ENCODE measurements around the gene PLXNA2.

The PLXNA2 gene

DNA sequence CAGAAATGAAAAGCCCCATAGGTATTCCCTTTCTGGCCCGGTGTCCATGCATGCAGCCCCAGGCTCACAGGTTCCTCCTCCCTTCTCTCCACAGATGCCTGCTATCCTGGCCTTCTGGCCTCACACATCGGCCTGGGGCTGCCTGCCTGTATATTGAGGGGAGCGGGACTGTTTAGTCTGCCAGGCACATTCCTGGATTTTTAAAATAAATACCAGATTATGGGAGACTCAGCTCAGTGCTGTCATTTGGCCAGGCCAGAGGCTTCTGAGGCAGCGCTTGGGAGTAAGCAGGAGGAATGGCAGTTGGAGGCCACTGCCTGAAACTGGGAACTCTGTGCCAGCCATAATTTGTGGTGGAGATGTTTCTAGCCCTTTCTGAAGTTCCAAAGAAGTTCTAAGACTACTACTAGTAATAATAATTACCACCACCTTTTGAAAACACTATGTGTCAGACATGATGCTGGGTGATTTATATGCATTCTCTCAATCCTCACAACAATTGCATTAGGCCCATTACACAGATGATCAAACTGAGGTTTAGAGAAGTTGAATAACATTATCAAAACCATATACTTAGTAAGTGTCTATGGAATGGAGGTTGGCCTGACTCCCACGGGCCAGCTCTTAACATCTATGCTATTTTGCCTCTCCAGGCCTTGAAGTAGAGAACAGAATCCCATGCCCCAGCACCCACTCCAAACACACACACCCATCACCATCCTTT, 107.6 kb downstream of the PLXNA2 start:
- DNase-seq, result no peak

DNA sequence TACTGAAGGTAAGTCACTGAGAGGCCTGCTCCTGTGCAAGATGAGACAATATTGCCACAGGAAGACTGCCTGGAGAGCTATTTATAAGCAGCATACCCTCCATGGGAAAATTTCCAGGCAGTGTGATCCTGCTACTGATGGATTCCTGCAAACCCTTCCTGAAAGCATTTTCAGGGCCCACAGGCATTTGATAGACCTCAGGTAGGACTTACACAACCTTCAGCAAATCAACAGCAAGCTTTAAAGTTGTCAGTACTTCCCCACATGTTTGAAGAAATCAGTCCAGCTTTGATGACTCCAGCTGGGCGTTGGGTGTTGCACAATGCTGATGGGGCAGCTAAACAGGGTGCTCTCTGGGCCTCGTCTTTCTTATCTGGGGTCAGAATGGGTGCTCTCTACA, 108.8 kb downstream of the PLXNA2 start:
- DNase-seq, result no peak

DNA sequence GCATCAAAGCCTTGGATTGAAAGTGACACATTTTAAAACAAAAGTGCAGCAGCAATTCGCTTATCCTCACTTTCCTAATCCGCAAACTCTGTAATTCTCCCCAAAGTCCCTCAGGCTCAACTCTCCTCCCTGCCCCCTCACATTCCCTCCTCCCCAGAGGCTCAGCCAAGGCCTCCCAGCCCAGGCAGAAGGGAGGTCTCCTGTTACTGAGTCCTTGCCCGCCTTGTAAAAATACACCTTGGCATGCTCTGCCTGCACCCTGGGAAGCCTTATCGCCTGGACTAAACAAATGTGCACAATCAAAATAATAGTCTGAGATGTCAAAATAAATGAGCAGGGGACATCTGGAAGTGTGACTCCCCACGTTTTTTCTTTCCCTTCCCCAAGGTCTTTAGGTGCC, 109.7 kb downstream of the PLXNA2 start:
- DNase-seq, result no peak

DNA sequence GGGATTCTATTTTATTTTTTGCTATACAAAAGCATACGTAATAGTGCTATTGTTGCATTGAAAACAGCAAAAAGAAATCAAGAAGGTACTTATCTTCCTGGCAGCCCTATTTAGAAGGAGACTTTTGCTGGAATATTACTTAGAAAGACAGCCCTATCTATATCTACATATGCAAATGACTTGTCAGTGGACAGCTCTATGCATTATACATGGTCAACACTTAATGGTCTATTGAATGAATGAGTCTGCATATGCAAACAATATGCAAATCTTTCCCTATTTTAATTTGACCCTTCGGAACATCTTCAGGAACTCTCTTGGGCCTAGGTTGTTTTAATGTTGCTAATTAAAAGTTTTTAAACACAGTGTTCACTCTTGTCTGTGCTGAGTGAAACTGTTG, 110.8 kb downstream of the PLXNA2 start:
- DNase-seq, result no peak

DNA sequence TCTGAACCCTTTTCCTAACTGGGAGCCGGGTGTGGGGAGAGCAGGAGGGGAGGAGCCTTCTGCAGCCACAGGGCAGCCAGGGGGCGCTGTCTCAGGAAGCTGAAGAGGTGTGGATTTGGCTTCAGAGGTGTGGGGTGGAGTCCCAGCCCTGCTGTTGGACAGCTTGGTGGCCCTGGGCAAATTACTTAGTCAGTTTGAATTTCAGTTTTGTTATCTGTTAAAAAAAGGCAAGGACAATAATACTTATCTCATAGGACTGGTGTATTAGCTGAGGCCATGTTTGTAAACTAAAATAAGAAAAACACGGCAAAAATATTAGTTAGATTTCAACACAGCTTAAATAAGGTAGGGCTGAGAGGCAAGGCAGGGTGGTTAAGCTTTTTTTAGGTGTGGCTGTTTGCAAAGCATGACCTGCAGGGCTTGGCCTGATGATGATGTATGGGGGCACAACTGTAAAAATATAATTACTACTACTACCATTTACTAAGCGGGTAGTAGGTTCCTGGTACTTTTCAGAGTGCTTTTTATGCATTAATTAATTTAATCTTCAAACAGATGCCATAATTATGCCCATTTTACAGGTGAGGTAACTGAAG, 111.8 kb downstream of the PLXNA2 start:
- no peak for DNase-seq

DNA sequence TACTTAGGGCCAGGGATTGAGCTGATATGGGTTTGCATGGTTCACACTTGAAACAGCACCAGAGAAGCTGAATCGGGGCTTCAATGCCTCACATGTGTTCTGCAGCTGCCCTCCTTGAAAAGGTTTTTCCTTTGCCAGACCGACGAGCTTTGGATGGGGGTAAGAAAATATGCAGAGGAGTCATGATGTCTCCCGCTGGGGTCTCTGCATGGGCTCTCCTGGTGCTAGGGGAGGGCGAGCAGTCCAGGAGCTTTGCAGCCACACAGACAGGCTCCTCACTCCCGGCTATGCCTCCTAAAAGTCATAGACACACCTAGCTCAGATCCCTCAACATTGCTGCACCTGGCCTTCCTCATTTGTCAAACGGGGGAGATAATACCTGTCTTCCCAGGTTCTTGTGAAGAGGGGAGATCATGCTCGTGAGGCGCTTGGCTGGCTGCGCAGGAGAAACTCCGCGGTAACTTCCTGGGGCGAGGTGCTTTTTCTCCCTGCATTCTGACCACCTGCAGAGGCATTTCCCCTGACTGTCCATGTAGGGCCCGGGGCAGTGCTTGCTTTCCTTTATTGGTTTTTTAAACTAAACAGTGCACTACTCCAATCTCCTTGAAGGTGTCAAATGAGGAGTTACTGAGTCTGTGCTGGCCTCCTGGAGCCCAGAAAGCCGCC, 112.4 kb downstream of the PLXNA2 start:
- no peak for DNase-seq

DNA sequence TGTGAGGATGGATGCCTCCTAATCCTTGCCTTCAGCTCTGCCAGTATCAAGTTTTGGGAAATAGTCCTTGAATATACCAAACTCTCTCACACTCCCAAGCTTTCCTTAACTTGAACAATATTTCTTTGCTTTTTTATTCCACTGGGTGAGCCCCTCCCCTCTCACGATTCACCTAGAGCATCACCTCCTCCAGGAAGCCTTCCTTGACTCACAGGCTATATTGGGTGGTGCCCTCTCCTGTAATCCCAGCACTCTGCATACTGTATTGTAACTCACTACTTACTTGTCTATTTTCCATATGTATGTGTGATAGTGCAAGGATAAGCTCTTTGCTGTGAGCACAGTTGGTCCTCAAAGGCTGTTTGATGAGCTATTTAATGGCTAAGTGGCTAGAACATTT, 114.7 kb downstream of the PLXNA2 start:
- no peak for DNase-seq

DNA sequence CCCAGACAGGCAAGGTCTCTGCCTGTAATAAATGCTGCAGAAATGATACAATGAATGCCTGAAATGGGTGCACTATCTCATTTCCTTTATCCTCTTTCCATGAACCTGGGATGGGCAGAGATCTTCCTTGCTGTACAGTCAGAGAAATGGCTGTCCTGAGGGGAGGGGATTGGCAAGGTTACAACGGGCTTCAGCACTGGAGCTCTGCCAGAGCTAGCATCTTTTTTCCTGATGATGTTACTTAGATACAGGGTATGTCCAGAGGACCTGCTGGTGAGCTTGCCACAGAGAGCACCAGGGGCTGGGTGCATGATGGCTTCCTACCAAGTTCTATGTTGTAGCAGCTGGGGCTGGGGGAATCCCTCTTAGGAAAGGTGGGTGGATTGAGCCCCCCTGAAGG, 115.1 kb downstream of the PLXNA2 start:
- no peak for DNase-seq

DNA sequence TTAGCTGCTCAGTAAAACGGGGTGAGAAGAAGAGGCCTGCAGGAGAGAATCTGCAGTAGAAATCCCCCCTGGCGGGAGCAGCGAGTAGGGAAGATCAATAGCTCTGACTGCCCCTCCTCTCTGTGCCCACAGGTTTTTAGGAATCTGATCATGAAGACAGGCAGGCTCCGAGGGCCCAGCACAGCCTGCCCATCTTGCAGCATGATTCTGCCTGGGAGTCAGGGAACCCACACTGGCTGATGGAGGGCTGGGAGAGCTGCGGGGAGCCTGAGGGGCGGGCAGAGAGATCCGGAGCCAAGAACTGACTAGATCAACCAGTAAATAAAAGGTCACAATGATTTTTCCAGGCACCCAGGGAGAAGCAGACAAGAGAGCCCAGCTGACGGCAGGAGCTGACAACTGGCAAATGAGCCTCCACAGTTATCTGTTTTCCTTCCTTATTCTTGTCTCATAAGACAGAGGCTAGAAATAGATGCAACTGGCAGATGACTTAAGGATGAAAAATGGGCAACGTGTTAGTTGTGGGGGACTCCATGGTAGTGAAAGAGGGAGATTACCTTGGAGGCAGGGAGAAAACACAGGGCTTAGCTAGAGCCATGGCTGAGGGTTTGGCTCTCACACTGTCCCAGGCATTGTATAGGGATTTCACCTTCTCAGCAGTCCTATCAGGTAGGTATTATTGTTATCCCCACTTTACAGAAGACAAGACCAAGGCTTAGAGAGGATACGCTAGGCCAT, 116.2 kb downstream of the PLXNA2 start:
- DNase-seq, result no peak

DNA sequence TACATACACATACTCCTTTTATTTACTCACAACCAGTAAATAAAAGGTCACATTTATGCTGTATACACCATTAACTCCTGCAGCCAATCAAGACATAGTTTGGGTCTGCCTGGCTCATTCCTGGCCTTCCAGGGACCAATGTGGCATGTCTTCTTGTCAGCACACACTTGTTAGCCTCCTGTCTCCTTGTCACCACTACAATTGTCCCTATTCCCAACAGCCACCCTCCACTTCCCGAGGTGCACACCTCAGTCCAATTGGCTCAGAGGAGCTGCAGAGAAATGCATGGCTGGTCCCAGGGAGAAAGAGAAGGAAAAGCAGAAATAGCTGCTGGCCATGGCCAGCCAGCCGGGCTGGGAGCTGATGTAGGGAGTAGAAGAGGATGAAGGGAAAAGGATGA, 116.9 kb downstream of the PLXNA2 start:
- no peak for DNase-seq

DNA sequence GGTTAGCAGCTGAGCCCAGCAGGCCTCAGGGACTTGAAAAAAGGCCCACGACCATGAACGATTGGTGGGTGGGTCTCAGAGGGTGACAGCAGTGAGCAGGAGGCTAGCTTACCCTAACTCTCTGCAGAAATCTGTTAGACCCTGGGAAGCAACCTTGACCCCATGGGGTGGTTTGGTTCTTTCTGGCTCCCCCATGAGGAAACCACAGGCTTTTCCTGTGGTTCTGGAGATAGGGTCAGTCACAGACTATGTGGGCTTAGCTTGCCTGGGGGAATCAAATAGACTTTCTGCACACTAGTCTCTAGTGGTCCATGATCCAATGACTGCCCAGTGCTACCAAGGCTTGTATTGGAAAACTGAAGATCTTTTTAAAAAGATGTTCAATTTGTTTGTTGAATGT, 118.1 kb downstream of the PLXNA2 start:
- DNase-seq, result no peak

DNA sequence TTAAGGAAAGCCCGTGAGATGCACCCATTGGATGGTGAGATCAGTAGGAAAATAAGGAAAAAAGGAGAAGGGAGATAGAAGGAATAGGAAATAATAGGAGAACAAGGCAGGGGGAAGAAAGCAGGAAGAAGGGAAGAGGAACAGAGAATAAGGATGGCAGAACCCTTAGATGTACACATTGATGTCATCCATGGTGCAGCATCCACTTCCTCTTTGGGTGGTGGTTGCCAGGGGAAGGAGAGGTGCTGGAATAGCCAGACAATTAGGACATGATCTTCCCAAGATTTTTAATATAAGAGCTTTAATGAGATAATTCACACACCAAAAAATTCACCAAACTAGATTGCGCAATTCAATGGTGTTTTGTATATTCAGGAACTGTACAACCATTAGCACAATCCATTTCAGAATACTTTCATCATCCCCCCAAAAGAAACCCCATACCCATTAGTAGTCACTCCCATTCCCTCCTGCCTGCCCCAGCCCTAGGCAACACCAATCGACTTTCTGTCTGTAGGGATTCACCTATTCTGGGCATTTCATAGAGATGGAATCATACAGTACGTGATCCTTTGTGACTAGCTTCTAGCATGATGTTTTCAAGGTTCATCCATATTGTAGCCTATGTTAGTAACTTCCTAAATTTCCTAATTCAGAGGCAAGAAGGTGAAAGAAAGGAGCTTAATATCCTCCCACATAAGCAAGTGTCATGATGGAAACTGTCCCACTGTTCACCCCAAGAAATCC, 121.4 kb downstream of the PLXNA2 start:
- no peak for DNase-seq

DNA sequence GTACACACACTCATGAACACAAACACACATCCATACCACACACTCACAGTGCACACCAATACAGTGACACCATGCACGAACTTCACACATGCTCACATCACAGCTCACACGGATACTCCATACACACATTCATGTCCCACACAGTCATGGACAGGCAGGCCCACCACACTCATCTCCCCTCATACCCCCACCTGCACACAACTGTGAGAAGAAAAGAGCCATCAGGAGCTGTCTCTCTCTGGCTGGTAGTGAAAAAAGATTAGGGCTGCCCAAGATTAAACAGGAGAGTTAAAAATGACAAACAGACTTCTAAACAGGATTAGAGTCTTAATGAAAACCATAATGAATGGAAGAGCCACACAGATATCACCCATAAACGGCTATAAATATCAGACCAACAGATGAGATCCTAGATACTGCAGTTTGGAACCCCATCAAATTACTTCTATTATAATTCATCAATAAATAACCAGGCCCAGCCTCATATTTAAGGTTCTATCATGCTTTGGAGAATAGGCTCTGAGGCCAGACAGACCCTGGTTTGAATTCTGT, 122.3 kb downstream of the PLXNA2 start:
- DNase-seq, result no peak

DNA sequence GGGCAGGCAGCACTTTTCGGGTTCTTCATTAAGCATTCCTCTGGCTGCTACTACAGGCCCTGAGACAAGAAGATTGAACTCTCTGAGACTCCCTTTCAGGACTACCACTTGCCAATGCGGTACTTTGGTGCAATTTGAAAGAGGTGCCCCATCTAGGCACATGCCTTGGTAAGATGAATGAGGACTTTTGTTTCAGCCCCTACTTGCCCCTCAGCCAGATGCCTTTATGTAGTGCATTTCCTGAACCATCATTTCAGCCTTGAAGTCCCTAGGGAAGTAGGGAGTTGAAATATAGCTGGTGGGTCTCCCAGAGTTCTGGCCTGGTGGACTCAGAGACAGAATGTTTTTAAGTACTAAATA, 123.8 kb downstream of the PLXNA2 start:
- no peak for DNase-seq

DNA sequence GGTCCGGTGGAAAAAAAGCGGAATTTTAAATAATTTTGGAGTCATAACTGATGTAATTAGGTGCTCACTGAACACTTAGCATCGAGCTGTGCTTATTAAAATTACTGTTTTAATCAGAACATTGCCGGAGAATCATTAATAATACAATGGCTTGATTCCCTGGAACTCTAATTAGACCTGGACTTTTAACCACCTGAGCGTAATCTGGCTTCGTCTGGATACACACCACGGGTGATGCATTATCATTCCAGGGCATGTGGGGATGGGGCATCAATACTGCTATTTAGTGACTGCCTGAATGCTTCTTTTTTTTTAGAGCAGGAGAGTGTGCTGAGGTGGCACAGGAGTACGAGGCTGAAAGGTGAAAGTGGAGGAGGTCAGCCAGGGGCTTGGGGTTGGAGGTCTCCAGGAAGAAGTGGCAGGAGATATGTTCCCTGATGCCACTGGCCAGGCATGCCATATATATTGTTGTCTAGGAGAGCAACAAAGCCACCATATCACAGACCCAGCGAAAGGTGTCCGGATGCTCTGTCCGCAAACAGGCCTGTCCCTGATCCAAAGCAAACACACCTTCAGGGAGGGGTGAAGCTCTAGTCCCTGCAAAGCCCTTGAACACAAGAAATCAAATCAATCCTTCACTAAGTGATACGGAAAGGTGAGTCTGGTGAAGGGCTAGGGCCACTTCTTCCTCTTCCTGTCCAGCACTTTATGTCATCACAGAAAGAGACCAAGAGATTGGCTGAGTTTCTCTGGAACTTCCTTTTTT, 125.2 kb downstream of the PLXNA2 start:
- DNase-seq, result no peak

DNA sequence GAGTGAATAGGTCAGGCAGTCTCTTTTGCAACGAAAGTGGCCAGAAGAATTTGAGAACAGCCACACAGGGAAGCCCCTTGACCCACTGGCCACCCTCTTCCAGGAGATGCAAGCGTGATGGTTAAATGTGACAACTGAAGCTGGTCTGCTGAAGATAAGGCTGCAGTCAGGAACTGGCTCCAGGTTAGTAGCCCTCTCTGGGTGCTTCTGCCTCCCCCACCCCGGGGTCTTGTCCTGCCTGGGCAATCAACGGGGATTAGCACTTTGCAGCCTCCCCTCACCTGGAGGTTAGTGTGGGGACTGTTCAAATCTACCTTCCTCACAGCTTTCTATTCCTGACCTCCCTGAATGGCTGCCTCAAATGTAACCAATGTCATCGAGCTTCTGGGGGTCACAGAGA, 125.9 kb downstream of the PLXNA2 start:
- DNase-seq, result no peak

DNA sequence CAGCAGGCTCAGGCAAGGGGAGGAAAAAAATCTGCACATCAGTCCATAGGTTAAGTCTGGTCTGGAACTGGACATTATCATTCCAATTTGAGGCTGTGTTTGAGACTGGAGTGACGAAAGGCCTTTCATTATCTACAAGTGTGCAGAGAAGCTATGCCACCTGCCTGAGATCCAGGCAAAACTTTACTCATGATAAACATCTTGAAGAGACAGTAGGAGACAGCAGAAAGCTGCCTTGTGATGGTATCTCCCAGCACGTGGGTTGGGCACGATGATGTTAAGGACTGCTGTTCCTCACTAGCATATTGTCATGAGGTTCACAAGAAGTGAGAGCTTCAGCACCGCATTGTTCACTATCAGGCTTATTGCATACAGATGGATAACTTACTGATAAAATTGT, 126.4 kb downstream of the PLXNA2 start:
- DNase-seq, result no peak

DNA sequence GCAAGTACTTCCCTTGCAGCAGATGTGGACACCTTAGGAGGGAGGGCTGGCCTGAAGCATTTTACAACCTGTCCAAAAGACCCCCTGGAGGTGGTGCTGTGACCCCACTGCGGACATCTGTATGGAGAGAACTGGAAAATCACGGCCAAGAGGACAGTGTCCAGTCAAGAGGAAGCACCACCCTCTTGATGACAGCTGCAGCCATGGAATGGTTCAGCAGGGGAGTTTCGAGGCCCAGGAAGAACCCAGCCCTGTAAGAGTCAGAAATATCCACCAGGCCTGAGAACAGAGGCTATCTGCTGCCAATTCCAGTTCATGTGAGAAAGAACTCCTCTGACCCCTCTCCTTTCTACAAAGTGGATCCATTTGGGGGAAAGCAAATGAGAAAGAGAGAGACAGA, 126.8 kb downstream of the PLXNA2 start:
- DNase-seq, result no peak

DNA sequence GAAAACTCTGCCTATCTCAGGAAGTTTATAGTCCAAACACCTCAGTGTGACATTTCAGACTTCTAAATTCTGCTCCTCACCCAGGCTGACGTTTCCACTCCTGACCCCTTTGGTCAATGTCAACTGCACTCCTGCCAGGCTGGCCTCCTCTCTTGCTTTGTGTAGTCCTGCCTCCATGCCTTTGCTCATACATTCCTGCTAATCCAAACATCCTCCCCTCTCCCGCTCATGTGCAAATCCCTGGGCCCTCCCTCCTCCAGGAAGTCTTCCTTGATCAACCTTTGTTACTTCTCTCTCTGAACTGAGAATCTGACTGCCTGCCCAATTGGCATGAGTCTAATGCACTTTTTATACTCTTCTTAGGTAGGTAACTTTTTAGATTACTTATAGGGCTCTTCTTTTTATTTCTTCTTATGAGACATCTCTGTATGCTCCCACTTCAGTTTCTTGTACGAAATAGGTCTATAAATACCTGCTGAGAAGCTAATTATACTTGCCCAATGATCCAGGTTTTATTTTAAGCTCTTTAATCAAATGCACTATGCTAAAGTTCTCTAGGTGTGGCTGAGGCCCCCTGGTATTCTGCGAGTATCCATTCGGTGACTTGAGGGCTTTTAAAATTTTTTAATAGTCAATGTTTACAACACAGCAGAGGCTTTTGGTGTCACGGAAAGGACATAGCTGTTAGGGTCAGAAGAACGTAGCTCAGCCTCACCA, 128.1 kb downstream of the PLXNA2 start:
- no peak for DNase-seq

DNA sequence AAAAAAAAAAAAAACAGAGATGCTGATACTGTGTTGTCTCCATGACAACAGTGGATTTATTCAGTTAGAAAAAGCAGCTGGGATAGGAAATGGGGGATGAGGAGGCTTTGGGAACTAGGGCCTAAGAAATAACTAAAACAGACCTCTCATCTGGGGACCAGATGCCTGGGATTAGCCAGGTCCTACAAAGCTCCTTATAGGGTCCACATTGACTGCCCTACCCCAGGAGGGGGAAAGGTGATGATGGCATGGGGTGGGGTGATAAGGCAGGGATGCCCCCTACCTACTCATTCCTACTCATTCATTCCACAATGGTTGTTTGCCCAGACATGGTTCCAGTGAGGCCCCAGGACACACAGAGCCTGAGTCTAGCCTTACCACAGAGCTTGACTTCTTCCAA, 131.2 kb downstream of the PLXNA2 start:
- no peak for DNase-seq

DNA sequence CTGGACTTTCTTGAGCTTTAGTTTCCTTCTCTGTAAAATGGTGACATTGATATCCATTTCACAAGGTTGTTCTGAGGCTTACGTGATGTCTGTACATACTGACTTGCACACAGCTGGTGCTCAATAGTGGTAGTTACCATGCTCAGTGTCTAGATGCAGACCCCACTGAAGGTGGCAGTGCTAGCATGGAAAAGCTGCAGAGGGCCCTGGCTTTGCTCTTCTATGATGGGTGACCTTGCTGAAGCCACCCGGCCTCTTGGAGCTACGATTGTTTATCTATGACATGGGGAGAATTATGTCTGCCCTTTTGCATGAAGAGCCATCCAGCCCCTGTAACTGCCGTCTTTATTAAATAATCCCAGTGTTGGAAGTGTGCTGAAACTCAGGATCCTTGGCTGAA, 131.8 kb downstream of the PLXNA2 start:
- DNase-seq, result no peak

Data from cortex of kidney (tissue), 1 donor.